Activated B cell treated with CpG ODN at 0.5 μM for 24 hours (primary cell): ENCODE measurements around the gene ABCC6. TPM values are rescaled to one million over a fixed set of nuclear protein-coding genes. Genes with fewer than 3 reads are reported as not detected.

Experiments used
- ATAC-seq: fragments of 200-7000 bp; cut with Tn5 transposase; one replicate; pipeline ENCODE4 v1.10.0; 2021; ENCODE audit warnings: low read depth, mild to moderate bottlenecking, moderate library complexity
- CTCF ChIA-PET: fragments of 350-600 bp; sonication (Branson Sonifier 250); formaldehyde crosslinking; loops from one replicate; lab custom pipeline; 2021; ENCODE audit warnings: antibody characterized with exemption; lab: Charles Lee
- POLR2A ChIA-PET: fragments of 350-600 bp; sonication (Branson Sonifier 250); formaldehyde crosslinking; loops from one replicate; lab custom pipeline; 2021; ENCODE audit warnings: antibody characterized with exemption; lab: Charles Lee
- DNase-seq: peaks from one replicate; pipeline ENCODE4 v3.0.0; 2022
- H3K27ac Mint-ChIP-seq: one replicate; pipeline ENCODE4 v1.8.0; 2020; ENCODE audit warnings: mixed read lengths
- H3K27me3 Mint-ChIP-seq: one replicate; pipeline ENCODE4 v1.8.0; 2021; ENCODE audit warnings: mixed read lengths
- H3K36me3 Mint-ChIP-seq: one replicate; pipeline ENCODE4 v1.8.0; 2021; ENCODE audit warnings: low read depth, mixed read lengths
- H3K4me1 Mint-ChIP-seq: one replicate; pipeline ENCODE4 v1.8.0; 2021; ENCODE audit warnings: mixed read lengths
- H3K4me3 Mint-ChIP-seq: one replicate; pipeline ENCODE4 v1.8.0; 2020; ENCODE audit warnings: mild to moderate bottlenecking, mixed read lengths
- H3K9me3 Mint-ChIP-seq: one replicate; pipeline ENCODE4 v1.8.0; 2020; ENCODE audit warnings: mixed read lengths
- intact Hi-C: fragments of 100-400 bp; cut with micrococcal nuclease; formaldehyde crosslinking; loops from one replicate; pipeline ENCODE4 v1.15.1; 2024
- total RNA-seq: library from RNA; stranded (reverse); gene quantifications from 2 replicates; pipeline ENCODE4 v1.2.3, GENCODE V29; 2022
- TF ChIP-seq, protein P1 (sequence below): fragments of 200-600 bp; IDR thresholded peaks from one replicate; pipeline ENCODE4 v1.8.0; 2022; ENCODE audit warnings: antibody characterized with exemption, mild to moderate bottlenecking

The ABCC6 gene
- total RNA-seq, 1 donor from 2014 or later, result not detected

DNA sequence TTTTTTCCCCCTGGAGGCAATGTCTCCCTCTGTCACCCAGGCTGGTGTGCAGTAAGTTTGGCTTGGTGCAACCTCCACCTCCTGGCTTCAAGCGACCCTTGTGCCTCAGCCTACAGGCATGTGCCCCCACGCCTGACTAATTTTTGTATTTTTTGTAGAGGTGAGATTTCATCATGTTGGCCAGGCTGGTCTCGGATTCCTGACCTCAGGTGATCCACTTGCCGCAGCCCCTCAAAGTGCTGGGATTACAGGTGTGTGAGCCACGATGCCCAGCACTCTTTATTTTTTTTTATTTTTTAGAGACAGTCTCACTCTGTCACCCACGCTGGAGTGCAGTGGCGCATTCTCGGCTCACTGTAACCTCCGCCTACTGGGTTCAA is 113.2 kb downstream of the ABCC6 start:
- Mint-ChIP-seq H3K9me3 (no peaks in the 10 kb centered on the region), H3K27me3 (no peaks in the 10 kb centered on the region), H3K27ac (no peak overlapping the region), H3K4me1 (peaks cover 14% of the 10 kb centered on the region), H3K36me3 (peaks cover 89% of the 10 kb centered on the region), H3K4me3 (no peak overlapping the region)
- ChIA-PET CTCF (no interaction called here), POLR2A (no interaction called here)
- ATAC-seq, result no peak
- intact Hi-C loops, result no loop called here
- TF ChIP-seq, protein P1, sequence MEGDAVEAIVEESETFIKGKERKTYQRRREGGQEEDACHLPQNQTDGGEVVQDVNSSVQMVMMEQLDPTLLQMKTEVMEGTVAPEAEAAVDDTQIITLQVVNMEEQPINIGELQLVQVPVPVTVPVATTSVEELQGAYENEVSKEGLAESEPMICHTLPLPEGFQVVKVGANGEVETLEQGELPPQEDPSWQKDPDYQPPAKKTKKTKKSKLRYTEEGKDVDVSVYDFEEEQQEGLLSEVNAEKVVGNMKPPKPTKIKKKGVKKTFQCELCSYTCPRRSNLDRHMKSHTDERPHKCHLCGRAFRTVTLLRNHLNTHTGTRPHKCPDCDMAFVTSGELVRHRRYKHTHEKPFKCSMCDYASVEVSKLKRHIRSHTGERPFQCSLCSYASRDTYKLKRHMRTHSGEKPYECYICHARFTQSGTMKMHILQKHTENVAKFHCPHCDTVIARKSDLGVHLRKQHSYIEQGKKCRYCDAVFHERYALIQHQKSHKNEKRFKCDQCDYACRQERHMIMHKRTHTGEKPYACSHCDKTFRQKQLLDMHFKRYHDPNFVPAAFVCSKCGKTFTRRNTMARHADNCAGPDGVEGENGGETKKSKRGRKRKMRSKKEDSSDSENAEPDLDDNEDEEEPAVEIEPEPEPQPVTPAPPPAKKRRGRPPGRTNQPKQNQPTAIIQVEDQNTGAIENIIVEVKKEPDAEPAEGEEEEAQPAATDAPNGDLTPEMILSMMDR, result no peak
- no peak for DNase-seq

DNA sequence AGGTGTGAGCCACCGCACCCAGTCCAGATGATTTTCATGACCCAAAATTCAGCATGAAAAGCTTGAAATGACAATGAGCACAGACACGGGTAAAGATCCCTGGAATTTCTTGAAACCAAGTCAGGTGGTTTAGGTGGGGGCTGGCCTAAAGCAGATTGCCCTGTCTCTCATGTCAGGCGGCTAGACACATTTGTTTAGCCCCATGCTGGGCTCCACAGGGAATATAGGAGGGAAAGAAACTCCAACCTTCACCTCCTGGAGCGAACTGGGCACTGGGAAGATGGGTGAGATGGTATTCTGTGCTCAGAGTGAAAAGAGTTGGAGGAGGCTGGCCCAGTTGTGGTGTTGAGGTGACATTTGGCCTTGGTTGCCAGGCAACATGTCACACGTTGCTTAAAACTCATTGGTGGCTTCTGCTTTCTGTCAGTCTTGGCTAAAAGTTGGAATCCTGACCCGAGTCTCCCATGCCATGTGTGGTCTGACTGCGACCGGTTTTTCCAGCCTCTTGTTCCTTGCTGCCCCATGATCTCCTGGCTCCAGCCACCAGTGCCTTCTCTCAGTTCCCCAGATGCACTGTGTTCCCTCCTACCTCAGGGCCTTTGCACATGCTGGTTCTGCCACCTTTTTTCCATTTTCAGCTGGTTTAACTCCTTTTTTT is 113.7 kb downstream of the ABCC6 start:
- H3K4me3 Mint-ChIP-seq, result no peak overlapping the region
- no peak for DNase-seq
- H3K27me3 Mint-ChIP-seq, result no peaks in the 10 kb centered on the region
- H3K9me3 Mint-ChIP-seq, result no peaks in the 10 kb centered on the region
- peaks cover 17% of the 10 kb centered on the region for H3K4me1 Mint-ChIP-seq
- intact Hi-C loops, result no loop called here
- TF ChIP-seq, protein P1, result no peak
- POLR2A ChIA-PET, result no interaction called here
- CTCF ChIA-PET, result no interaction called here
- H3K27ac Mint-ChIP-seq, result no peak overlapping the region
- H3K36me3 Mint-ChIP-seq, result peaks cover 86% of the 10 kb centered on the region
- ATAC-seq, result no peak

DNA sequence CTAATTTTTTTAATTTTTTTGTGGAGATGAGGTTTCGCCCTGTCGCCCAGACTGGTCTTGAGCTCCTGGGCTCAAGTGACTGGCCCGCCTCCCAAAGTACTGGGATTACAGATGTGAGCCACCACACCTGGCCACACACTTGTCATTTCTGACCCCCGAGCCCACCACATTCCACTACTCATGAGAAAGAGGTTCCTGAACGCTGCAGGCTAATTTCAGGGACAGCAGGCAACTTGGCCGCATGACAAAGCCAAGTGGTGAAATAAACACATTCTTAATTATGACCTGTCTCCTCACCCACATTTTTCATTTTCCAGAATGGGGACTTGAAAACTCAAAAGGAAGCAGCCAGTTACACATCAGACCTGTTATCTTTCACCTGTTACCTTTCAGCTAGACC is 114.5 kb downstream of the ABCC6 start:
- H3K9me3 Mint-ChIP-seq, result no peaks in the 10 kb centered on the region
- intact Hi-C loops, result no loop called here
- no peak overlapping the region for H3K27ac Mint-ChIP-seq
- H3K4me1 Mint-ChIP-seq, result peaks cover 18% of the 10 kb centered on the region
- no peak overlapping the region for H3K4me3 Mint-ChIP-seq
- H3K36me3 Mint-ChIP-seq, result peaks cover 84% of the 10 kb centered on the region
- POLR2A ChIA-PET, result no interaction called here
- ATAC-seq (no peak), DNase-seq (no peak)
- H3K27me3 Mint-ChIP-seq, result no peaks in the 10 kb centered on the region
- TF ChIP-seq, protein P1, result no peak
- CTCF ChIA-PET, result no interaction called here

DNA sequence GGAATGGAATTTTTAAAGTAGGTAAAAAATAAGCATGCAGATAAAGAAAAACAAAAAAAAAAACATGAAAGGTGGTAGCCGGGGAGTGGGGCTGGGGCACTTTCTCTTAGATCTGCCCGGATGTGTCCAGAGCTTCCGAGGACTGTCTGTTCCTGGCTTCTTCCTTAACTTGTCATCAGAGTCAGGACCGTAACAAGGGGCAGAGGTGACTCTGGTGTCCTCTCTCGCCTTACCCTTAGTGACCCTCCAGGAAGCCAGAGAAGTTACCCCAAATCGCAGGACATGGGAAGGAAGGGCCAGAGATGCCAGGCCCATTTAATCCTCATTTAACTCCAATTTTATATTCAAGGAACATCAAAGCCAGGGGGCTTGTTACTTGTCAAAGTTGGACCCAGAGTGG is 115.5 kb downstream of the ABCC6 start:
- Mint-ChIP-seq H3K4me1 (peaks cover 19% of the 10 kb centered on the region), H3K9me3 (no peaks in the 10 kb centered on the region), H3K27me3 (no peaks in the 10 kb centered on the region), H3K4me3 (no peak overlapping the region), H3K36me3 (peaks cover 85% of the 10 kb centered on the region), H3K27ac (no peak overlapping the region)
- DNase-seq (no peak), ATAC-seq (no peak)
- POLR2A ChIA-PET, result no interaction called here
- CTCF ChIA-PET, result interaction anchor here (0.5 kb wide), 1 partner anchor 20 kb away, joined by 4 read pairs; no protein-coding TSS in a partner anchor
- intact Hi-C loops, result no loop called here
- TF ChIP-seq, protein P1, result no peak

DNA sequence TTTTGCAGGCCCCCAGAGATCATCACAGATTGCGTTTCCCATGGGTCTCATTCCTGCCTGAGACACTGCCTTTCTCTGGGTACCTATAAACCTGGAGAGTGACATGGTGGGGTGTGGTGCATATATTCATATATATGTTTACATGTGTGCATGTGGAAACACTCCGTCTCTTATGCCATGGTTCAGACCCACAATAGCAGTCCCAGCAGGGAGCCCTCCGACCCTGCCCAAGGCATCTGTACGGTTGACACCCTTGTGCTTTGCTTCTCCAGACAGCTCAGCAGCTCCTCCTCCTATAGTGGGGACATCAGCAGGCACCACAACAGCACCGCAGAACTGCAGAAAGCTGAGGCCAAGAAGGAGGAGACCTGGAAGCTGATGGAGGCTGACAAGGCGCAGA is 116.8 kb downstream of the ABCC6 start:
- DNase-seq (no peak), ATAC-seq (no peak)
- Mint-ChIP-seq H3K36me3 (peaks cover 83% of the 10 kb centered on the region), H3K9me3 (no peaks in the 10 kb centered on the region), H3K27me3 (no peaks in the 10 kb centered on the region), H3K27ac (no peak overlapping the region), H3K4me3 (no peak overlapping the region), H3K4me1 (peaks cover 28% of the 10 kb centered on the region)
- TF ChIP-seq, protein P1, result no peak
- CTCF ChIA-PET, result no interaction called here
- POLR2A ChIA-PET, result no interaction called here
- intact Hi-C loops, result no loop called here
